ENCODE results near the gene OS9.
A peak's percentile ranks its signal among the peaks of the same experiment; 100 is the strongest.

Gene OS9

DNA sequence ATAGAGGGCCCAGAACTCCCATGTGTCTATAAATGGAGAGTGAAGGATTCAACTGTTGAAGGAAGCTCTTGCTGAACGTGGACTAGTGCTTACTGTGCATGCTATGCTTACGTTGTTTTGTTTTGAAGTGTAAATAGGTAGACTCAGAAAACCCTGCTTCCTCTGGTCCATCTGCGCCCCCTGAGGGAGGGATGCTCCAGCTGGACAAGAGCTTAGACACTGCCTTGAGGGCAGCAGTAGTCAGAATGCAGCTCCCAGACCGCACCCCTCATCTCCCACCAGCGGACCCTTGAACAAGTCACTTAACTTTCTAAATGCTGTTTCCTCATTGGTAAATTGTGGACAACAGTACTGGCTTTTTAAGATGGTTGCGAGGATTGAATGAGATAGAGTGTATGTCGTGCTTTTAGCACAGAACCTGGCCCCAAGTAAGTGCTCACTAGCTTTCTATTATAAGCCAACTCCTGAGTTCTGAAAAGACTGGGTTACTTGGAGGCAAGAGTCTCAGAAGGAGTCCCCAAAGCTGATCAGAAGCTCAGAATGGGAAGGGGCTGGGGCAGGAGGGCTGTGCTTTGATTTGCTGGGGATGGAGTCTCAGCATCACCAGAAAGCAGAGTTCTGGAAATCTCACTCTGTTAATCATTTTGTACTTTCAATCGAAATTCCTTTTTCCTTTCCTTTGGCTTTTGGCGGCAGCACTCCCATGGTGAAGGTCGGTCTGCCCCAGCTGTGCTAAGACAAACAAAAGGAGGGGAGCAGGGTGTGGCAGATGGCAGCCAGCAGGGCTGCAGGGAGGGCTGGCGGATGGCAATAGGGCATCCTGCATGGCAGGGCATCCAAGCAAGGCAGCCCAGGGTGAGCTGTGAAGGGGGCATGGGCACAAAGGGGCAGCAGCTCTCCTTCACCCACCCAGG, 29.0 kb downstream of the OS9 start:
- peak; percentile 35 for DNase-seq

- no peak for DNase-seq
Observed at GRCh38 chr12:57723630-57723962, 29.7 kb downstream of the OS9 start.

DNA sequence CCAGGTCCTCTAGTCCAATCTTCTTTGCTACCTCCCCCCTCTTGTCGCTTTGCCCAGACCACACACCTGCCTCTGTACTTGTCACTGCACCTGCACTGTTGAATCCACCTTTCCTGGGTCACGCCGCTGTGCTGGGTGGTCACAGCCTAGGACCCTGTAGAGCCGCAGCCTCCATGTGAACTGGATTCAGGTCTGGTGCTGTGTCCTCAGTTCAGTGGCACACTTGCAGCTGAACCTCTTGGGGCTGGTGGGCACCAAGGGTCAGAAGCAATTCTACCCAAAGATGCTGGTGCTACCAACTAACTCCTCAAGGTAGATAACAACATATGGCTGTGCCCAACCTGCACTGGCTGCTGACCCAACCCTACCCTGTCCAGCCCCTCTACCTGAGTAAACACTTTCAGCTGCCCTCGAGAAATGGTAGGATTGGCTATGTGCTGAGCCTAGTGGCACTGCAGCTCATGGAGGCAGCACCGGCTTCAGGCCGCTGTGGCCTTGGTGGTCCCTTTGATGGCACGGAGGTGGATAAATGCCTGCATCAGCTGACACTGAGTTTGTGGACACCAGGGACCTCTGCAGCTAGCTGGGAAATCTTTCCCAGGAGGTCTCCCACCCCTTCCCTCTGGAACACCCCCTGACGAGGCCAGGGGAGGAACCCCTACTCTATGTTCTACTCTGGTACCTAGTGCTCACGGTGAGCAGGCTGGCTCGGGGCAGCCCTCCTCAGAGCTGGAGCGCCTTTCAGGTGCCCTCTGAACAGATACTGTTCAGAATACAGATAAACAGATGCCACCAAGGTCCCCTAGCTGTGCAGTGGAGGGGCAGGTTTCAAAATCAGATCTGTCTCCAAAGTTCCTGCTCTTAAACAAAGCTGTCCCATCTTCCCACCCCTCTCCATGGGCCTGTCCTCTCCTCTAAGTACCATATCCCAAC, 30.3 kb downstream of the OS9 start:
- no peak for DNase-seq

GRCh38 chr12:57724936-57725740, 31.2 kb downstream of the OS9 start:
- DNase-seq = no peak

GRCh38 chr12:57725851-57726150, 31.9 kb downstream of the OS9 start:
- no peak for DNase-seq

DNA sequence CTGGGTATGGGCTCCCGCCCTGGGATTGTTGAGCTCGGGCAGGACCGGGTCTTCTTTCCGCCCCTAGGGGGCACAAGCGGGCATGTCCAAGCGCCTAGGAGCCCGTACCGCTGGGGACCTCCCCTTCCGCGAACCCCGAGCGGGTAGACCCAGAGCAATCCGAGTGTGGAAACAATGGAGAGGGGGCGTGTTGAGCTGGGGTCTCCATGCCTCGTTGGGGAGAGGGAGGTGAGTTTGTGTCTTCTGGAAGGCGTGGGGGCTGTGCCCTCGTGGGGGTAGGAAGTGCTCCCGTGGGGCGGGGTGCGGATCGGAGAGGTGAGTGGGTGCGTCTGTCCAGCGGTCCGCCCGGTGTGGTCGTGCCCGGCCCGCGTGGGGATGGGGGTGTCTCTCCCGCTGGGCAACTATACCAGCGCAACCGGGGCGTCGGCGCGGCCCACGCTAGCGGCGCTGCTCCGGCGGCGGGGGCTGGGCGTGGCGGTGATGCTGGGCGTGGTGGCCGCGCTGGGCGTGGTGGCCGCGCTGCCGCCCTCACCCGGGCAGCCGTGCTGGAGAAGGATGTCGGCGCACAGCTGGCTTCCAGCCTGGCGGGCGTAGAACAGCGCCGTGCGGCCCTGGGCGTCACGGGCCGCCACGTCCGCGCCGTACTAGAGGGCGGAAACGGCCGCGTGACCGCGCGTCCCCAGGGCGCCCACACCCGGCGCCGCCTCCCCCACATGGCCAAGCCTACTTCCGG, 32.4 kb downstream of the OS9 start:
- peak; percentile 27 for DNase-seq

DNA sequence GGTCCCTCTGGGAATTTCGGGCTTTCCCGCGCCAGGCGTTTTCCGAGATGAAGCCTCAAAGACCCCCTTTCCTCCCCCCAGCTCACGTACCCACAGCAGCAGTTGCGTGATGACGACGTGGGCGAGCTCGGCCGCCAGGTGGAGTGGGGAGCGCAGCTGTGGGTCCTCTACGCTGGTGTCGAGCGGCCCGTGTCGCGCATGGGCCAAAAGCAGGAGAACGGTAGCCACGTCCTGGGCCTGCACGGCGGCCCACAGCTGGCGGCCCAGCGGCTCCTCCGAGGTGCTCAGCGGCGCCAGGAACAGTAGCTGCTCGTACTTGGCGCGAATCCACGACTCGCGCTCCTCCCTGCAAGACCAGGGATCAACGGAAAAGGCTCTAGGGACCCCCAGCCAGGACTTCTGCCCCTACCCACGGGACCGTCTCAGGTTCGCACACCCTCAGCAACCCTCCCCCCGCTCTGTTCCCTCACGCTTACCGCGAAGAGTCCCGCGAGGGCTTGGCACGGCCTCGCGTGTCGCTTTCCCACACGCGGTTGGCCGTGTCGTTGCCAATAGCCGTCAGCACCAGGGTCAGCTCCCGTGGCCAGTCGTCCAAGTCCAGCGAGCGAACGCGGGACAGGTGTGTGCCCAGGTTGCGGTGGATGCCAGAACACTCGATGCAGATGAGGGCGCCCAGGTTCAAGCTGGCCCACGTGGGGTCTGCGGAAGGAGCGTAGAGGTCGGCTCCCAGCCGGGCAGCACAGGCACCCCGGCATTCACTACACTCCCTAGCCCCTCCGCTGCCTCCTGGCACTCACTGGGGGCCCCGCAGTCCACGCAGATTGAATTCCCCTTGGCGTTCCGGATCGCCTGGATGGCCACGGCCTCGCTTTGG, 33.2 kb downstream of the OS9 start:
- no peak for DNase-seq

- DNase-seq = no peak
Observed at GRCh38 chr12:57727758-57728395, 33.9 kb downstream of the OS9 start.

GRCh38 chr12:57729321-57729844, 35.5 kb downstream of the OS9 start:
- no peak for DNase-seq

GRCh38 chr12:57730336-57731067, 36.6 kb downstream of the OS9 start:
- DNase-seq = no peak

DNA sequence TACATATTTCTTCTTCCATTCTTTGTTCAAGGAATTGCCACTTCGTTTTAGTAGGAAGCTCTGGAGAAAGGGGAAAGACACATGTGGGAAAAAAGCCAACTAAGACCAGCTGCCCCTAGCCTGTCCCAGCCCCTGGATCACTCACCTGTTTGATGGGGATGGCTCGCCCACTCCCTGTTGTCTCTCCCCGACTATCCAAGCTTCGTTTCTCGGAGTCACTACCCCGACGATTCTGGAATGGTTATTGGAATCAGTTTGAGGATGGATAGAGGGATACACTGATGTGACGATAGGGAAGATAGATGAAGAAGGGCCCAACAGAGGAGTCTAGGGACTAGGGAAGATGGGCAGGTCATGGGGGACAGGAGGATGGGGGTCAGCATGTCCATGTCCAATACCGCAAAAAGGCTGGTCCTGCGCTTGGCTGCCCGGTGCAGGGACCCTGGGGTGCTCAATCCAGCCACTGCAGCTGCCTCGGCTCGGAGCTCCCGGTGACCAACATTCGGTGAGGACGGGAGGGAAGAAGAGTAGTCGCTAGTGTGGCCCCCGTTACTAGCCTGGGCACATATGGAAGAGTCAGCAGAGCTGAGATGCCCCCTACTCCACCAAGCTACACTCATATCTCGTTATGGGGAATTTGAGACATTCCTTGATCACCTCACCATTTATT, 37.6 kb downstream of the OS9 start:
- no peak for DNase-seq

- no peak for DNase-seq
Observed at GRCh38 chr12:57732270-57732669, 38.3 kb downstream of the OS9 start.

GRCh38 chr12:57732726-57733593, 39.0 kb downstream of the OS9 start:
- no peak for DNase-seq

DNA sequence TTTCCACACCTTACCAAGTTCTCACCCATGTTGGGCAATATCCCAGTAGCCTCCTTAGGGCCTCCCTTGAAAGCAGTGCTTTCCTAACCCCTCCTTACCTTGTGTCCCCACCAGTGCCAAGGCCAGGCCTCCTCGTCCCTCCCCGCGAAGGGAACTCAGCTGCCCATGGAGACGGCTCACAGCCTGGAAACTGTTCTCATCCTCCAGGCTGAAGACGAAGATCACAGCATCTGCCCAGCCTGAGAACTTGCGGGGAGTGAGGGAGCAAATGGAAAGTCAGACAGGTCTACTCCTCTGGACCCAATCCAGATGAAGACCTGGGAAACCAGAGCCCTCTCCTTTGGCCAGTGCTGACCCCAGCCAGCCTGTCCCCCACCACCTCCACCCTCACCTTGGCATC, 40.0 kb downstream of the OS9 start:
- DNase-seq = no peak

- DNase-seq = no peak
Observed at GRCh38 chr12:57734591-57734990, 40.7 kb downstream of the OS9 start.

GRCh38 chr12:57735198-57735855, 41.4 kb downstream of the OS9 start:
- no peak for DNase-seq

DNA sequence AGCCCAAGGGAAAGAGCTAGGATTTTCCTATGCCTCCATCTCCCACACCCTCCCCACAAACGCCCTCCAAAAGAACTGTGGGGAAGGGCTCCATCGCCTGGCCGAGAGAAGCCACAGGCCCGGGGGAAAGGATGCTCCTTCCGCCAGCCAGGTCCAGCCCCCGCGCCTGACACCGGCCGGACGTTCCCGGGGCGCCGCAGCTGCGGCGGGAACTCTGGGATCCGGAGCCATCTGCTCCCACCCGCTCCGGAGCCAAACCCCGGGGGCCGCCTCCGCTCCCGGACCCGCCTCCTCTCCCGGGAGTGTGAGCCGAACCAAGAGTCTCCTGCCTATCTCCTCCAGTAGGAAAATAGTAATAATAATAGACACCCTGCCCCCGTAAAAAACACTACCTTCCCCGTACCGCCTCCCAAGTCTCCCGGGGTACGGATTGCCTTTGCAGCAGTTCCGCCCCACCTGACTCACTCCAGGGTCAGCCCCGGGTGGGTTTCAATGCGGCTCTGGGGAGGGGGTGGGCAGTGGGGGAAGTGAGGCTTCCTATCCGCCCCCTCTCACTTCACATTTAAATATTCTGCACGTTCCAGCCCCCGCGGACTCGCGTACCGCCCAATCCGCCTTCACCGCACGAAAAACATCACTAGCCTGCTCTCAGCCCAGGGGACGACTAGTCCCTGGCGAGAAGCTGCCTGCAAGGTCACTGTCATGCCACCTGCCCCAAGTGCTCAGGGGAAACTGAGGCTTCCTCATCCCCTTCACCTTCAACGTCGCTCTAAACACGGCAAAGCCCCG, 42.2 kb downstream of the OS9 start:
- DNase-seq = no peak
